ENCODE measurements around the gene ALDH1L2.

GRCh38 chr12:105109465-105110212 is 25.4 kb upstream of the ALDH1L2 start:
- TF ChIP-seq, protein P1, sequence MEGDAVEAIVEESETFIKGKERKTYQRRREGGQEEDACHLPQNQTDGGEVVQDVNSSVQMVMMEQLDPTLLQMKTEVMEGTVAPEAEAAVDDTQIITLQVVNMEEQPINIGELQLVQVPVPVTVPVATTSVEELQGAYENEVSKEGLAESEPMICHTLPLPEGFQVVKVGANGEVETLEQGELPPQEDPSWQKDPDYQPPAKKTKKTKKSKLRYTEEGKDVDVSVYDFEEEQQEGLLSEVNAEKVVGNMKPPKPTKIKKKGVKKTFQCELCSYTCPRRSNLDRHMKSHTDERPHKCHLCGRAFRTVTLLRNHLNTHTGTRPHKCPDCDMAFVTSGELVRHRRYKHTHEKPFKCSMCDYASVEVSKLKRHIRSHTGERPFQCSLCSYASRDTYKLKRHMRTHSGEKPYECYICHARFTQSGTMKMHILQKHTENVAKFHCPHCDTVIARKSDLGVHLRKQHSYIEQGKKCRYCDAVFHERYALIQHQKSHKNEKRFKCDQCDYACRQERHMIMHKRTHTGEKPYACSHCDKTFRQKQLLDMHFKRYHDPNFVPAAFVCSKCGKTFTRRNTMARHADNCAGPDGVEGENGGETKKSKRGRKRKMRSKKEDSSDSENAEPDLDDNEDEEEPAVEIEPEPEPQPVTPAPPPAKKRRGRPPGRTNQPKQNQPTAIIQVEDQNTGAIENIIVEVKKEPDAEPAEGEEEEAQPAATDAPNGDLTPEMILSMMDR (IDR thresholded peaks at IDR 0.05), result no peak
- no peak for TF ChIP-seq POLR2A (IDR thresholded peaks at IDR 0.05)
